ENCODE measurements around the gene IGFL1.

GRCh38 chr19:46186717-46187101 is 42.8 kb upstream of the IGFL1 start:
- no peak for TF ChIP-seq GATA2 (IDR thresholded peaks at IDR 0.05; ENCODE audit: low read depth, low read length)
- TF ChIP-seq GATA3 (IDR thresholded peaks at IDR 0.05; ENCODE audit: low read depth, low read length) = no peak

Data from SH-SY5Y (cell line).